ENCODE results near the gene NRBF2.

The NRBF2 gene

GRCh38 chr10:63133056-63133820, at the start of gene NRBF2:
NRBF2 (plus strand) TSS chr10:63133328; CDS start chr10:63133471, 143 bp downstream.
- TF ChIP-seq CTCF (IDR thresholded peaks at IDR 0.05) = peak; percentile 33; the same call in 1 of the 2 replicates

GRCh38 chr10:63083904-63084689, 49.0 kb upstream of the NRBF2 start:
- TF ChIP-seq CTCF (IDR thresholded peaks at IDR 0.05) = peak; percentile 76

- TF ChIP-seq CTCF (IDR thresholded peaks at IDR 0.05) = no peak
Measured at GRCh38 chr10:63084690-63085382, 48.3 kb upstream of the NRBF2 start.

- TF ChIP-seq CTCF (IDR thresholded peaks at IDR 0.05) = no peak
Measured at GRCh38 chr10:63093227-63093626, 39.9 kb upstream of the NRBF2 start.

- no peak for TF ChIP-seq CTCF (IDR thresholded peaks at IDR 0.05)
Measured at GRCh38 chr10:63094405-63094804, 38.7 kb upstream of the NRBF2 start.

GRCh38 chr10:63094881-63095280, 38.2 kb upstream of the NRBF2 start:
- no peak for TF ChIP-seq CTCF (IDR thresholded peaks at IDR 0.05)

- no peak for TF ChIP-seq CTCF (IDR thresholded peaks at IDR 0.05)
Measured at GRCh38 chr10:63099734-63100133, 33.4 kb upstream of the NRBF2 start.

Data from LNCAP (cell line).